H9 (cell line): ENCODE data around the gene RGL1. TPM values are rescaled to one million over a fixed set of nuclear protein-coding genes. Genes with fewer than 3 reads are reported as not detected.

Source experiments
- DNase-seq: peaks from one replicate; pipeline ENCODE4 v3.0.0-alpha.2; 2017
- H2AFZ ChIP-seq: one replicate; pipeline ENCODE4 v1.6.1; 2013; ENCODE audit warnings: mild to moderate bottlenecking, low read length, control low read depth, moderate library complexity
- H2AK5ac ChIP-seq: 2 replicates; pipeline ENCODE4 v1.6.1; 2013; ENCODE audit warnings: low read length, control low read depth, mixed read lengths; ENCODE audit not compliant: insufficient read length
- H2BK120ac ChIP-seq: one replicate; pipeline ENCODE4 v1.6.1; 2013; ENCODE audit warnings: low read depth, mild to moderate bottlenecking, low read length, control low read depth, inconsistent platforms; ENCODE audit not compliant: poor library complexity, severe bottlenecking
- H2BK12ac ChIP-seq: 2 replicates; pipeline ENCODE4 v1.6.1; 2013; ENCODE audit warnings: low read length, control low read depth, mixed read lengths, low read depth; ENCODE audit not compliant: insufficient read length
- H2BK15ac ChIP-seq: 2 replicates; pipeline ENCODE4 v1.6.1; 2013; ENCODE audit warnings: low read depth, low read length, control low read depth
- H2BK20ac ChIP-seq: one replicate; pipeline ENCODE4 v1.6.1; 2013; ENCODE audit warnings: low read depth, mild to moderate bottlenecking, low read length, control low read depth, inconsistent platforms; ENCODE audit not compliant: poor library complexity, severe bottlenecking
- H2BK5ac ChIP-seq: 2 replicates; pipeline ENCODE4 v1.6.1; 2013; ENCODE audit warnings: low read length, control low read depth, mixed read lengths; ENCODE audit not compliant: insufficient read length
- H3K14ac ChIP-seq: 2 replicates; pipeline ENCODE4 v1.6.1; 2013; ENCODE audit warnings: low read length, control low read depth; ENCODE audit not compliant: insufficient read depth
- H3K18ac ChIP-seq: 2 replicates; pipeline ENCODE4 v1.6.1; 2013; ENCODE audit warnings: low read depth, mild to moderate bottlenecking, mixed read lengths, low read length, control low read depth; ENCODE audit not compliant: insufficient read length
- H3K23ac ChIP-seq: 2 replicates; pipeline ENCODE4 v1.6.1; 2013; ENCODE audit warnings: low read length, control low read depth, mixed read lengths, low read depth; ENCODE audit not compliant: insufficient read length
- H3K23me2 ChIP-seq: 2 replicates; pipeline ENCODE4 v1.6.1; 2013; ENCODE audit warnings: low read depth, mild to moderate bottlenecking, mixed read lengths, low read length, control low read depth; ENCODE audit not compliant: insufficient read length, poor library complexity, severe bottlenecking
- H3K27ac ChIP-seq: 2 replicates; pipeline ENCODE4 v1.5.1; 2013; ENCODE audit warnings: low read length, control low read depth, mixed read lengths, low read depth; ENCODE audit not compliant: insufficient read length
- H3K27me3 ChIP-seq: 2 replicates; pipeline ENCODE4 v1.6.1; 2013; ENCODE audit warnings: low read length, control low read depth, inconsistent platforms; ENCODE audit not compliant: insufficient read depth
- H3K4ac ChIP-seq: 2 replicates; pipeline ENCODE4 v1.6.1; 2013; ENCODE audit warnings: low read depth, mild to moderate bottlenecking, control low read depth, inconsistent platforms, low read length, moderate library complexity
- H3K4me1 ChIP-seq: 2 replicates; pipeline ENCODE4 v1.6.1; 2013; ENCODE audit warnings: low read length, control low read depth, inconsistent platforms; ENCODE audit not compliant: insufficient read depth
- H3K4me2 ChIP-seq: 2 replicates; pipeline ENCODE4 v1.6.1; 2013; ENCODE audit warnings: low read length, control low read depth, mixed read lengths; ENCODE audit not compliant: insufficient read length, insufficient read depth
- H3K56ac ChIP-seq: 2 replicates; pipeline ENCODE4 v1.6.1; 2013; ENCODE audit warnings: low read depth, mild to moderate bottlenecking, mixed read lengths, low read length, control low read depth; ENCODE audit not compliant: insufficient read length
- H3K79me1 ChIP-seq: 2 replicates; pipeline ENCODE4 v1.6.1; 2013; ENCODE audit warnings: low read depth, mild to moderate bottlenecking, moderate library complexity, low read length, control low read depth, inconsistent platforms; ENCODE audit not compliant: insufficient read depth, poor library complexity, severe bottlenecking
- H3K79me2 ChIP-seq: 2 replicates; pipeline ENCODE4 v1.6.1; 2013; ENCODE audit warnings: low read length, control low read depth, inconsistent platforms; ENCODE audit not compliant: insufficient read depth
- H3K9ac ChIP-seq: 2 replicates; pipeline ENCODE4 v1.6.1; 2013; ENCODE audit warnings: low read length, control low read depth, mixed read lengths; ENCODE audit not compliant: insufficient read length; ENCODE audit errors: extremely low read depth
- H3K9me3 ChIP-seq: one replicate; pipeline ENCODE4 v1.6.1; 2013; ENCODE audit warnings: low read depth, low read length, inconsistent platforms; ENCODE audit not compliant: control insufficient read depth
- H3T11ph ChIP-seq: one replicate; pipeline ENCODE4 v1.6.1; 2013; ENCODE audit warnings: mild to moderate bottlenecking, low read length, control low read depth, inconsistent platforms
- H4K20me1 ChIP-seq: one replicate; pipeline ENCODE4 v1.6.1; 2013; ENCODE audit not compliant: control insufficient read depth, insufficient read length, insufficient read depth
- H4K5ac ChIP-seq: 2 replicates; pipeline ENCODE4 v1.6.1; 2013; ENCODE audit warnings: low read depth, mild to moderate bottlenecking, mixed read lengths, low read length, control low read depth; ENCODE audit not compliant: insufficient read length
- H4K8ac ChIP-seq: replicated peaks from 2 replicates; pipeline ENCODE4 v1.6.1; 2013; ENCODE audit warnings: low read length, control low read depth, mixed read lengths, low read depth; ENCODE audit not compliant: insufficient read length
- H4K91ac ChIP-seq: 2 replicates; pipeline ENCODE4 v1.6.1; 2013; ENCODE audit warnings: low read depth, mild to moderate bottlenecking, moderate library complexity, mixed read lengths, low read length, control low read depth; ENCODE audit not compliant: insufficient read length
- H3K27ac Mint-ChIP-seq, 3 experiments: 2 replicates in 2 of 3; 3 replicates in 1 of 3; pipeline ENCODE4 v1.8.0; 2020 to 2021; ENCODE audit warnings: mixed read lengths in 3 of 3, mild to moderate bottlenecking in 1 of 3, moderate library complexity in 1 of 3
- H3K27me3 Mint-ChIP-seq: 2 replicates; pipeline ENCODE4 v1.8.0; 2021; ENCODE audit warnings: low read depth, mild to moderate bottlenecking, moderate library complexity, mixed read lengths
- H3K36me3 Mint-ChIP-seq, 3 experiments: 2 replicates in 2 of 3; 3 replicates in 1 of 3; pipeline ENCODE4 v1.8.0; 2020 to 2021; ENCODE audit warnings: low read depth in 3 of 3, mixed read lengths in 3 of 3; ENCODE audit not compliant: insufficient read depth in 1 of 3
- H3K4me1 Mint-ChIP-seq, 2 experiments: 2 replicates each; pipeline ENCODE4 v1.8.0; 2020; ENCODE audit warnings: mixed read lengths in 2 of 2
- H3K4me3 Mint-ChIP-seq, 2 experiments: 2 replicates in 1 of 2; 3 replicates in 1 of 2; pipeline ENCODE4 v1.8.0; 2020 to 2021; ENCODE audit warnings: mild to moderate bottlenecking in 2 of 2, mixed read lengths in 2 of 2, moderate library complexity in 1 of 2
- H3K9me3 Mint-ChIP-seq, 2 experiments: 2 replicates in 1 of 2; 3 replicates in 1 of 2; pipeline ENCODE4 v1.8.0; 2020; ENCODE audit warnings: mild to moderate bottlenecking in 2 of 2, mixed read lengths in 2 of 2, moderate library complexity in 1 of 2
- CTCF ChIP-seq: fragments of 200-600 bp; sonication (generic); conservative IDR thresholded peaks from 3 replicates; pipeline ENCODE4 v1.8.0; 2021; ENCODE audit warnings: antibody characterized with exemption, mild to moderate bottlenecking
- WGBS: extraction: QIAGEN DNeasy Blood & Tissue Kit; methylation state at CpG from one replicate; pipeline ENCODE4 v1.1.7; 2013; ENCODE audit warnings: missing lambda C conversion rate, low lambda C conversion rate, mixed read lengths; ENCODE audit not compliant: insufficient read length; ENCODE audit errors: extremely low coverage; 5-methylcytosine and 5-hydroxymethylcytosine counted together
- total RNA-seq: library from RNA; stranded (reverse); gene quantifications from 2 replicates; pipeline ENCODE4 v1.2.1, GENCODE V29; 2021

RGL1 gene
- total RNA-seq, 1 experiment from 2014 or later = 1.4 TPM

GRCh38 chr1:183925947-183926346 is 121.0 kb downstream of the RGL1 start:
- no peak for DNase-seq
- Histone ChIP-seq H2AFZ (no peak overlapping the region), H4K91ac (no peak overlapping the region), H3K4me2 (no peak overlapping the region), H3K14ac (no peak overlapping the region), H3K56ac (no peak overlapping the region), H4K8ac (no peak overlapping the region), H3K9ac (no peak overlapping the region), H3K4me1 (no peaks in the 10 kb centered on the region), H3K79me1 (no peaks in the 10 kb centered on the region), H2BK20ac (no peak overlapping the region), H2BK120ac (no peak overlapping the region), H3K18ac (no peak overlapping the region), H2AK5ac (no peak overlapping the region), H3K23ac (no peak overlapping the region), H2BK15ac (no peak overlapping the region), H2BK12ac (no peak overlapping the region), H4K20me1 (no peaks in the 10 kb centered on the region), H3K79me2 (no peaks in the 10 kb centered on the region), H3K23me2 (no peaks in the 10 kb centered on the region), H2BK5ac (no peak overlapping the region), H4K5ac (no peak overlapping the region), H3K27me3 (no peaks in the 10 kb centered on the region), H3T11ph (no peak overlapping the region), H3K27ac (no peak overlapping the region), H3K4ac (no peak overlapping the region), H3K9me3 (no peaks in the 10 kb centered on the region)
- Mint-ChIP-seq H3K36me3 (no peaks in the 10 kb centered on the region; a peak in 1 of 7 replicates), H3K9me3 (no peaks in the 10 kb centered on the region), H3K4me3 (no peak overlapping the region), H3K27me3 (no peaks in the 10 kb centered on the region), H3K27ac (peak overlapping the region in 1 of 3 experiments; percentile 50; a peak in 1 of 7 replicates), H3K4me1 (0 out of 4 replicates have a peak, but pooled peaks cover 0 to 3% of the 10 kb centered on the region in 2 experiments)
- WGBS = no CpG with 5 or more reads among the region's 8 CpGs
- no peak for TF ChIP-seq CTCF
